HG03442 (cell line): ENCODE measurements around the gene OFD1.
"Not testable (repeated sequence)": the region's sequence is repeated elsewhere in the genome, so short reads cannot be mapped to it uniquely, and the experiment has no call there.

Experiments
- ATAC-seq: cut with Tn5 transposase; IDR thresholded peaks from one replicate; pipeline ENCODE4 v1.9.1; 2021; ENCODE audit warnings: mild to moderate bottlenecking, moderate library complexity; ENCODE audit not compliant: unreplicated experiment

The OFD1 gene

GRCh38 chrX:13702111-13702789, 32.3 kb upstream of the OFD1 start:
- ATAC-seq = no peak

GRCh38 chrX:13703135-13703534, 31.4 kb upstream of the OFD1 start:
- ATAC-seq = no peak

GRCh38 chrX:13703589-13703988, 31.0 kb upstream of the OFD1 start:
- ATAC-seq = no peak

- ATAC-seq = no peak
These were observed 23.4 kb upstream of the OFD1 start for GRCh38 chrX:13711141-13711540.

GRCh38 chrX:13716455-13716854, 18.1 kb upstream of the OFD1 start:
- ATAC-seq = no peak

GRCh38 chrX:13716905-13717304, 17.6 kb upstream of the OFD1 start:
- ATAC-seq = no peak

GRCh38 chrX:13717700-13718472, 16.7 kb upstream of the OFD1 start:
- ATAC-seq = no peak

GRCh38 chrX:13719192-13719856, 15.2 kb upstream of the OFD1 start:
- no peak for ATAC-seq

GRCh38 chrX:13721371-13721770, 13.2 kb upstream of the OFD1 start:
- no peak for ATAC-seq

GRCh38 chrX:13721819-13722519, 12.6 kb upstream of the OFD1 start:
- no peak for ATAC-seq

GRCh38 chrX:13724878-13725277, 9.7 kb upstream of the OFD1 start:
- ATAC-seq = not testable (repeated sequence)

GRCh38 chrX:13726583-13726982, 8.0 kb upstream of the OFD1 start:
- not testable (repeated sequence) for ATAC-seq

GRCh38 chrX:13730523-13730922, 4.0 kb upstream of the OFD1 start:
- ATAC-seq = not testable (repeated sequence)

- ATAC-seq = no peak
These were observed 2.1 kb upstream of the OFD1 start for GRCh38 chrX:13732246-13733067.

GRCh38 chrX:13733506-13733905, 1.0 kb upstream of the OFD1 start:
- no peak for ATAC-seq

- no peak for ATAC-seq
These were observed 7.1 kb downstream of the OFD1 start for GRCh38 chrX:13741695-13742094.

- peak; percentile 95 for ATAC-seq
These were observed 8.0 kb downstream of the OFD1 start for GRCh38 chrX:13742397-13743176.

GRCh38 chrX:13747836-13748235, 13.3 kb downstream of the OFD1 start:
- ATAC-seq = no peak

- no peak for ATAC-seq
These were observed 13.9 kb downstream of the OFD1 start for GRCh38 chrX:13748486-13748885.

GRCh38 chrX:13750204-13750603, 15.7 kb downstream of the OFD1 start:
- ATAC-seq = no peak
